ENCODE measurements around the gene THADA. TPM values are rescaled to one million over a fixed set of nuclear protein-coding genes. Genes with fewer than 3 reads are reported as not detected.

THADA gene
- total RNA-seq, 4 donors from 2014 or later = 35.7 to 49.2 (median 47.4) TPM

DNA sequence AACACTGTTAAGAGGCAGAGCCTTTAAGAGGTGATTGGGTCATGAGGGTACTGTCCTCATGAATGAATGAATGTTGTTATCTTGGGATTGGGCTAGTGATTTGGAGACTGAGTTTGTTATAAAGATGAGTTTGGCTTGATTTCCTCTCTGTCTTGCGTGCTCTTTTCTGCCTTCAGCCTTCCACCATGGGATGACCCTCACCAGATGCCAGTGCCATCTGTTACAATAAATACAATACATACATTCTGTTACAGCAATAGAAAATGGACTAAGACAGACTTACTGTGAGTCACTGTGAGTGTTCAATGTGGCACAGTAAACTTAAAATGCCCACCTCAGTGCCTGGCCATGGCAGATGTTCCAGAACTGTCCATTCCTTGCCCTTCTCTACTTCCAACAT, 274.4 kb downstream of the THADA start:
- no peak overlapping the region for H3K27ac ChIP-seq
- peaks cover 0 to 10% (median 0%) of the 10 kb centered on the region in 3 donors for H3K36me3 ChIP-seq
- H3K9me3 ChIP-seq = no peaks in the 10 kb centered on the region
- no peak for DNase-seq (ENCODE audit: low spot score in 2 of 2)
- WGBS, 2 donors = 95 to 100% methylated on average over 1 of the region's 1 CpG
- H3K4me3 ChIP-seq = no peak overlapping the region
- no peaks in the 10 kb centered on the region for H3K27me3 ChIP-seq
- peaks cover 0 to 22% (median 6%) of the 10 kb centered on the region in 4 donors for H3K4me1 ChIP-seq
- TF ChIP-seq POLR2A (IDR thresholded peaks at IDR 0.05) (no peak), EP300 (IDR thresholded peaks at IDR 0.05) (no peak)
- TF ChIP-seq, protein P1, sequence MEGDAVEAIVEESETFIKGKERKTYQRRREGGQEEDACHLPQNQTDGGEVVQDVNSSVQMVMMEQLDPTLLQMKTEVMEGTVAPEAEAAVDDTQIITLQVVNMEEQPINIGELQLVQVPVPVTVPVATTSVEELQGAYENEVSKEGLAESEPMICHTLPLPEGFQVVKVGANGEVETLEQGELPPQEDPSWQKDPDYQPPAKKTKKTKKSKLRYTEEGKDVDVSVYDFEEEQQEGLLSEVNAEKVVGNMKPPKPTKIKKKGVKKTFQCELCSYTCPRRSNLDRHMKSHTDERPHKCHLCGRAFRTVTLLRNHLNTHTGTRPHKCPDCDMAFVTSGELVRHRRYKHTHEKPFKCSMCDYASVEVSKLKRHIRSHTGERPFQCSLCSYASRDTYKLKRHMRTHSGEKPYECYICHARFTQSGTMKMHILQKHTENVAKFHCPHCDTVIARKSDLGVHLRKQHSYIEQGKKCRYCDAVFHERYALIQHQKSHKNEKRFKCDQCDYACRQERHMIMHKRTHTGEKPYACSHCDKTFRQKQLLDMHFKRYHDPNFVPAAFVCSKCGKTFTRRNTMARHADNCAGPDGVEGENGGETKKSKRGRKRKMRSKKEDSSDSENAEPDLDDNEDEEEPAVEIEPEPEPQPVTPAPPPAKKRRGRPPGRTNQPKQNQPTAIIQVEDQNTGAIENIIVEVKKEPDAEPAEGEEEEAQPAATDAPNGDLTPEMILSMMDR (IDR thresholded peaks at IDR 0.05) = no peak

DNA sequence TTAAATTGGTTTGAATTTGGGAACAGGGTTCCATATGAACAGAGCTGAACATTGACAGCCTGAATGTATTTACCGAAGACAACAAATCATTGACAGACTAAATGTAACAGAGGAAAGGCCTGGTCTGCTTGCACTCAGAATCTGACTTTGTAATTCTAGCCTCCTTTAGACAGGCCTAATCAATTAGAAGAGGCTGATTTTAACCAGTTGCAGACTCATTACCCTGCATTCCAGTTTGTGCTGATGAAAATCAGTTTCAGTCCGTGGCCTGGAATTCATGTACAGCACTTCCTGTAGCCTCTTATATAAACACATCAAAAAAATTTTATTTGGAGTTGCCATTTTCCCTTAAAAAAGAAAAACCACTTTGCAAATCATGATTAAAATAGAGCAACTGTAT, 276.3 kb downstream of the THADA start:
- 74 to 75% methylated on average over 2 of the region's 2 CpGs for WGBS, 2 donors
- Histone ChIP-seq H3K4me3 (no peak overlapping the region), H3K9me3 (no peaks in the 10 kb centered on the region), H3K36me3 (peaks cover 0 to 10% (median 0%) of the 10 kb centered on the region in 3 donors), H3K4me1 (peaks cover 0 to 14% (median 3%) of the 10 kb centered on the region in 4 donors), H3K27me3 (no peaks in the 10 kb centered on the region), H3K27ac (no peak overlapping the region)
- TF ChIP-seq EP300 (IDR thresholded peaks at IDR 0.05) = no peak
- no peak for TF ChIP-seq POLR2A (IDR thresholded peaks at IDR 0.05)
- TF ChIP-seq, protein P1 (IDR thresholded peaks at IDR 0.05) = no peak
- DNase-seq (ENCODE audit: low spot score in 2 of 2) = no peak

GRCh38 chr2:43318791-43319190, 277.0 kb downstream of the THADA start:
- no peak overlapping the region for H3K4me3 ChIP-seq

DNA sequence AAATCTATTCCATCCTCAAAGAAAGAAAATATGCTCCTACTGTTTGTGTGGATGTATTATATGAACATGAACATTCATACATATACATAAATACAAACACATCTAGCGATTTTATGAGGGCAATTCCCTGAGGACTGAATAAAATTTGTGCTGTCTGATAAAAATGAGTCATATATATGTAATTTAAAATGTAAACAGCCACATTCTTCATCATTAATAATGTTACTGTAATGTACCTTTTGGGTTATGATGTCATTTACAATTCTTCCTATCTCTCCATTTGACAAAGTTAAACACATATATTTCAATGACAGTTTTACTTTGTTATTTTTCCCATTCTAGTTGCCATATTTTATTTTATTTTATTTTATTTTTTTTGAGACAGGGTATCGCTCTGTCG, 278.2 kb downstream of the THADA start:
- no peak overlapping the region for H3K27ac ChIP-seq
- H3K9me3 ChIP-seq = no peaks in the 10 kb centered on the region
- peaks cover 2 to 18% (median 12%) of the 10 kb centered on the region in 4 donors for H3K4me1 ChIP-seq
- no peaks in the 10 kb centered on the region for H3K27me3 ChIP-seq
- 80 to 94% methylated on average over 3 of the region's 3 CpGs for WGBS, 2 donors
- no peak overlapping the region for H3K4me3 ChIP-seq
- TF ChIP-seq POLR2A (IDR thresholded peaks at IDR 0.05) = no peak
- TF ChIP-seq, protein P1 (IDR thresholded peaks at IDR 0.05) = no peak
- no peak for DNase-seq (ENCODE audit: low spot score in 2 of 2)
- H3K36me3 ChIP-seq = peaks cover 0 to 10% (median 0%) of the 10 kb centered on the region in 3 donors

More at GRCh38 chr2:43318791-43319190, 277.0 kb downstream of the THADA start:
- DNase-seq (ENCODE audit: low spot score in 2 of 2) = no peak
- H3K27ac ChIP-seq = no peak overlapping the region
- H3K27me3 ChIP-seq = no peaks in the 10 kb centered on the region
- H3K4me1 ChIP-seq = peaks cover 0 to 9% (median 2%) of the 10 kb centered on the region in 4 donors
- H3K9me3 ChIP-seq = no peaks in the 10 kb centered on the region
- TF ChIP-seq, protein P1 (IDR thresholded peaks at IDR 0.05) = no peak
- no peak for TF ChIP-seq POLR2A (IDR thresholded peaks at IDR 0.05)
- H3K36me3 ChIP-seq = peaks cover 0 to 10% (median 0%) of the 10 kb centered on the region in 3 donors

GRCh38 chr2:43317194-43317593, 278.6 kb downstream of the THADA start:
- DNase-seq (ENCODE audit: low spot score in 2 of 2) = no peak
- 78 to 79% methylated on average over 1 of the region's 1 CpG for WGBS, 2 donors
- no peaks in the 10 kb centered on the region for H3K27me3 ChIP-seq
- H3K4me1 ChIP-seq = peaks cover 4 to 23% (median 15%) of the 10 kb centered on the region in 4 donors
- H3K36me3 ChIP-seq = peaks cover 0 to 10% (median 0%) of the 10 kb centered on the region in 3 donors
- no peak overlapping the region for H3K4me3 ChIP-seq
- TF ChIP-seq, protein P1 (IDR thresholded peaks at IDR 0.05) = no peak
- TF ChIP-seq POLR2A (IDR thresholded peaks at IDR 0.05) = no peak
- no peaks in the 10 kb centered on the region for H3K9me3 ChIP-seq
- no peak overlapping the region for H3K27ac ChIP-seq
